ENCODE measurements around the gene ZHX3. TPM values are rescaled to one million over a fixed set of nuclear protein-coding genes. Genes with fewer than 3 reads are reported as not detected.

ZHX3 gene
- total and polyA plus RNA-seq, 9 of the 15 experiments (the other 6 are each of a cell fraction or from before 2014, with no cell fraction given), result 0.80 to 14.6 (median 4.9) TPM

DNA sequence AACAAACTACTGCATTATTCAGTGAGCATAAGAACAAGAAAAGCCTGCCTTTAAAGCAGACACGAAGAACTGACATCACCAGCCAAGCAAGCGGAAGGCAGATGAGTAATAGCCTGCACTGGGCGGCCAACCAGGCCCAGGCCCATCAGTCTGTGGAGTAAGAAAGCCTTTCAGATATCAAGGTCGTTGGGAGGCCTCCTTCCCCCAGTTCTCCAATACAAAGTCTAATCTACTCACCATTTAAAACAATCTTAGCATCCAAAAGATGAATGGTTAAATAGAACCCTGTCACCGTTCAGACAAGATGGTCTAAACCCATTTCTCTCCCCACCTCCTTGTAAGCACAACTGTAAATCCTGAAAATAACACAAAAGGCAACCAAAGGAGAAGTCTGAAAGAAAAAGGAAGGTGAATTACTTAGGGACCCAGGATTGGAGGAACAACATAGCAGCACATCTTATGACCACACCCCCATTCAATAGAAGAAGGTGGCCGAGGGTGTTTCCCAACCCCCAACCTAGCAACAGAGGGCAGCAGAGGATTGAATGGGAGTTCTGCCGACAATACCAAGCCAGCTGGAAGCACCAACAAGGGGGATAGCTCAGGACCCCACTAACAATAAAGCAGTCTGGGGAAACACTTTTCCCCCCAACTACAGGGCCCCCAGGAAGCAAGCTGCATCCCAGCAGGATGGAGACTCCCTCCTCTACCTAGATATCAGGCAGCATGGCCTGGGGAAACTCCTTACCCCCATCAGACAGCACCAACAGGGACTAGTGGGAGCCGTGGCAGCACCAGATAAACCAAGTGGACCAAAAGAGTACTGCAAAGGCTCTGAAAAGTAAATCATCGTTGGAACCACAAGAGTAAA lies 67.9 kb downstream of the ZHX3 start (continued):
- no peak for TF ChIP-seq RB1 (IDR thresholded peaks at IDR 0.05; ENCODE audit: low read depth)
- TF ChIP-seq, protein P1, sequence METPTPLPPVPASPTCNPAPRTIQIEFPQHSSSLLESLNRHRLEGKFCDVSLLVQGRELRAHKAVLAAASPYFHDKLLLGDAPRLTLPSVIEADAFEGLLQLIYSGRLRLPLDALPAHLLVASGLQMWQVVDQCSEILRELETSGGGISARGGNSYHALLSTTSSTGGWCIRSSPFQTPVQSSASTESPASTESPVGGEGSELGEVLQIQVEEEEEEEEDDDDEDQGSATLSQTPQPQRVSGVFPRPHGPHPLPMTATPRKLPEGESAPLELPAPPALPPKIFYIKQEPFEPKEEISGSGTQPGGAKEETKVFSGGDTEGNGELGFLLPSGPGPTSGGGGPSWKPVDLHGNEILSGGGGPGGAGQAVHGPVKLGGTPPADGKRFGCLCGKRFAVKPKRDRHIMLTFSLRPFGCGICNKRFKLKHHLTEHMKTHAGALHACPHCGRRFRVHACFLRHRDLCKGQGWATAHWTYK (CRISPR knock-in tag; IDR thresholded peaks at IDR 0.05), result no peak
- TF ChIP-seq, protein P2, sequence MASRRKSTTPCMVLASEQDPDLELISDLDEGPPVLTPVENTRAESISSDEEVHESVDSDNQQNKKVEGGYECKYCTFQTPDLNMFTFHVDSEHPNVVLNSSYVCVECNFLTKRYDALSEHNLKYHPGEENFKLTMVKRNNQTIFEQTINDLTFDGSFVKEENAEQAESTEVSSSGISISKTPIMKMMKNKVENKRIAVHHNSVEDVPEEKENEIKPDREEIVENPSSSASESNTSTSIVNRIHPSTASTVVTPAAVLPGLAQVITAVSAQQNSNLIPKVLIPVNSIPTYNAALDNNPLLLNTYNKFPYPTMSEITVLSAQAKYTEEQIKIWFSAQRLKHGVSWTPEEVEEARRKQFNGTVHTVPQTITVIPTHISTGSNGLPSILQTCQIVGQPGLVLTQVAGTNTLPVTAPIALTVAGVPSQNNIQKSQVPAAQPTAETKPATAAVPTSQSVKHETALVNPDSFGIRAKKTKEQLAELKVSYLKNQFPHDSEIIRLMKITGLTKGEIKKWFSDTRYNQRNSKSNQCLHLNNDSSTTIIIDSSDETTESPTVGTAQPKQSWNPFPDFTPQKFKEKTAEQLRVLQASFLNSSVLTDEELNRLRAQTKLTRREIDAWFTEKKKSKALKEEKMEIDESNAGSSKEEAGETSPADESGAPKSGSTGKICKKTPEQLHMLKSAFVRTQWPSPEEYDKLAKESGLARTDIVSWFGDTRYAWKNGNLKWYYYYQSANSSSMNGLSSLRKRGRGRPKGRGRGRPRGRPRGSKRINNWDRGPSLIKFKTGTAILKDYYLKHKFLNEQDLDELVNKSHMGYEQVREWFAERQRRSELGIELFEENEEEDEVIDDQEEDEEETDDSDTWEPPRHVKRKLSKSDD (conservative IDR thresholded peaks at IDR 0.05; ENCODE audit: low read length), result no peak
- TF ChIP-seq CHCHD3 (CRISPR knock-in tag; IDR thresholded peaks at IDR 0.05), result no peak
- TF ChIP-seq PTRF (tag; IDR thresholded peaks at IDR 0.05), result no peak
- TF ChIP-seq TAF1 (IDR thresholded peaks at IDR 0.05; ENCODE audit: control insufficient read depth, extremely low read depth, insufficient read depth, low read length, severe bottlenecking), result no peak
- no peak for TF ChIP-seq NELFE (IDR thresholded peaks at IDR 0.05; ENCODE audit: insufficient read depth, insufficient read length)
- TF ChIP-seq ZNF253 (CRISPR knock-in tag; conservative IDR thresholded peaks at IDR 0.05), result no peak
- TF ChIP-seq, protein P3, sequence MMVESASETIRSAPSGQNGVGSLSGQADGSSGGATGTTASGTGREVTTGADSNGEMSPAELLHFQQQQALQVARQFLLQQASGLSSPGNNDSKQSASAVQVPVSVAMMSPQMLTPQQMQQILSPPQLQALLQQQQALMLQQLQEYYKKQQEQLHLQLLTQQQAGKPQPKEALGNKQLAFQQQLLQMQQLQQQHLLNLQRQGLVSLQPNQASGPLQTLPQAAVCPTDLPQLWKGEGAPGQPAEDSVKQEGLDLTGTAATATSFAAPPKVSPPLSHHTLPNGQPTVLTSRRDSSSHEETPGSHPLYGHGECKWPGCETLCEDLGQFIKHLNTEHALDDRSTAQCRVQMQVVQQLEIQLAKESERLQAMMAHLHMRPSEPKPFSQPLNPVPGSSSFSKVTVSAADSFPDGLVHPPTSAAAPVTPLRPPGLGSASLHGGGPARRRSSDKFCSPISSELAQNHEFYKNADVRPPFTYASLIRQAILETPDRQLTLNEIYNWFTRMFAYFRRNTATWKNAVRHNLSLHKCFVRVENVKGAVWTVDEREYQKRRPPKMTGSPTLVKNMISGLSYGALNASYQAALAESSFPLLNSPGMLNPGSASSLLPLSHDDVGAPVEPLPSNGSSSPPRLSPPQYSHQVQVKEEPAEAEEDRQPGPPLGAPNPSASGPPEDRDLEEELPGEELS (CRISPR knock-in tag; IDR thresholded peaks at IDR 0.05; ENCODE audit: borderline replicate concordance), result no peak
- TF ChIP-seq NCOA1 (IDR thresholded peaks at IDR 0.05; ENCODE audit: low read depth), result no peak
- no peak for TF ChIP-seq FOXM1 (IDR thresholded peaks at IDR 0.05; ENCODE audit: low read depth)
- TF ChIP-seq FOXM1 (CRISPR knock-in tag; IDR thresholded peaks at IDR 0.05; ENCODE audit: low read depth), result no peak
- TF ChIP-seq ZNF133 (CRISPR knock-in tag; IDR thresholded peaks at IDR 0.05), result no peak
- no peak for TF ChIP-seq KHSRP (IDR thresholded peaks at IDR 0.05)
- TF ChIP-seq CTBP1 (IDR thresholded peaks at IDR 0.05; ENCODE audit: borderline replicate concordance), result peak; percentile 44; the same call in 1 of the 2 replicates
- TF ChIP-seq, protein P4, sequence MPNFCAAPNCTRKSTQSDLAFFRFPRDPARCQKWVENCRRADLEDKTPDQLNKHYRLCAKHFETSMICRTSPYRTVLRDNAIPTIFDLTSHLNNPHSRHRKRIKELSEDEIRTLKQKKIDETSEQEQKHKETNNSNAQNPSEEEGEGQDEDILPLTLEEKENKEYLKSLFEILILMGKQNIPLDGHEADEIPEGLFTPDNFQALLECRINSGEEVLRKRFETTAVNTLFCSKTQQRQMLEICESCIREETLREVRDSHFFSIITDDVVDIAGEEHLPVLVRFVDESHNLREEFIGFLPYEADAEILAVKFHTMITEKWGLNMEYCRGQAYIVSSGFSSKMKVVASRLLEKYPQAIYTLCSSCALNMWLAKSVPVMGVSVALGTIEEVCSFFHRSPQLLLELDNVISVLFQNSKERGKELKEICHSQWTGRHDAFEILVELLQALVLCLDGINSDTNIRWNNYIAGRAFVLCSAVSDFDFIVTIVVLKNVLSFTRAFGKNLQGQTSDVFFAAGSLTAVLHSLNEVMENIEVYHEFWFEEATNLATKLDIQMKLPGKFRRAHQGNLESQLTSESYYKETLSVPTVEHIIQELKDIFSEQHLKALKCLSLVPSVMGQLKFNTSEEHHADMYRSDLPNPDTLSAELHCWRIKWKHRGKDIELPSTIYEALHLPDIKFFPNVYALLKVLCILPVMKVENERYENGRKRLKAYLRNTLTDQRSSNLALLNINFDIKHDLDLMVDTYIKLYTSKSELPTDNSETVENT (CRISPR knock-in tag; IDR thresholded peaks at IDR 0.05), result no peak
- TF ChIP-seq ZNF143 (CRISPR knock-in tag; IDR thresholded peaks at IDR 0.05), result no peak
- no peak for TF ChIP-seq IFI16 (CRISPR knock-in tag; IDR thresholded peaks at IDR 0.05)
